WTC11 (cell line): ENCODE data around the gene CADM1. TPM values are rescaled to one million over a fixed set of nuclear protein-coding genes. Genes with fewer than 3 reads are reported as not detected.

Source experiments
- ATAC-seq: fragments of 200-7000 bp; cut with Tn5 transposase; 2 replicates; pipeline ENCODE4 v1.10.0; 2021; ENCODE audit warnings: mild to moderate bottlenecking, moderate library complexity
- CTCF ChIA-PET: fragments of 300-600 bp; sonication (Branson Sonifier 250); formaldehyde crosslinking; loops from one replicate; lab custom pipeline; 2021; ENCODE audit warnings: antibody characterized with exemption; lab: Charles Lee
- POLR2A ChIA-PET: fragments of 350-600 bp; sonication (Branson Sonifier 250); formaldehyde crosslinking; loops from one replicate; lab custom pipeline; 2021; ENCODE audit warnings: antibody characterized with exemption; lab: Charles Lee
- DNase-seq: peaks from one replicate; pipeline ENCODE4 v3.0.0; 2021; ENCODE audit warnings: low spot score
- H3K27ac Mint-ChIP-seq: 2 replicates; pipeline ENCODE4 v1.8.0; 2021; ENCODE audit warnings: mixed read lengths
- H3K27me3 Mint-ChIP-seq: 2 replicates; pipeline ENCODE4 v1.8.0; 2021; ENCODE audit warnings: low read depth, mild to moderate bottlenecking, moderate library complexity, mixed read lengths
- H3K36me3 Mint-ChIP-seq: 2 replicates; pipeline ENCODE4 v1.8.0; 2021; ENCODE audit warnings: mixed read lengths
- H3K4me1 Mint-ChIP-seq: 2 replicates; pipeline ENCODE4 v1.8.0; 2022; ENCODE audit warnings: mixed read lengths
- H3K4me3 Mint-ChIP-seq: 2 replicates; pipeline ENCODE4 v1.8.0; 2021; ENCODE audit warnings: mild to moderate bottlenecking, moderate library complexity, mixed read lengths
- H3K9me3 Mint-ChIP-seq: 2 replicates; pipeline ENCODE4 v1.8.0; 2021; ENCODE audit warnings: mixed read lengths
- AR ChIP-seq: fragments of 250-450 bp; sonication (Bioruptor Pico); IDR thresholded peaks from 2 replicates; pipeline ENCODE4 v1.9.0; 2021; ENCODE audit warnings: mild to moderate bottlenecking
- ARID4B ChIP-seq: sonication (generic); formaldehyde crosslinking; IDR thresholded peaks from 2 replicates; pipeline ENCODE4 v1.8.0; 2023; ENCODE audit warnings: missing genetic modification reagents, mild to moderate bottlenecking, borderline replicate concordance
- ATF6 ChIP-seq: sonication (generic); formaldehyde crosslinking; IDR thresholded peaks from 2 replicates; pipeline ENCODE4 v1.8.1; 2023; ENCODE audit warnings: mild to moderate bottlenecking, missing genetic modification reagents
- CREM ChIP-seq: sonication (generic); formaldehyde crosslinking; IDR thresholded peaks from 2 replicates; pipeline ENCODE4 v1.8.1; 2022; ENCODE audit warnings: mild to moderate bottlenecking, missing genetic modification reagents, moderate library complexity
- ELF4 ChIP-seq: sonication (generic); formaldehyde crosslinking; IDR thresholded peaks from 2 replicates; pipeline ENCODE4 v1.8.1; 2022; ENCODE audit warnings: low read depth, mild to moderate bottlenecking, moderate library complexity, missing genetic modification reagents
- EMX1 ChIP-seq: fragments of 250-450 bp; sonication (Bioruptor Pico); IDR thresholded peaks from 2 replicates; pipeline ENCODE4 v1.8.0; 2021; ENCODE audit warnings: mild to moderate bottlenecking
- FOXK1 ChIP-seq: sonication (generic); formaldehyde crosslinking; IDR thresholded peaks from 2 replicates; pipeline ENCODE4 v1.8.0; 2022; ENCODE audit warnings: mild to moderate bottlenecking, moderate library complexity, missing genetic modification reagents
- GTF2I ChIP-seq: fragments of 250-450 bp; sonication (Bioruptor Pico); conservative IDR thresholded peaks from 2 replicates; pipeline ENCODE4 v1.4.0; 2021; ENCODE audit warnings: mild to moderate bottlenecking
- HMGA2 ChIP-seq: fragments of 250-450 bp; sonication (Bioruptor Pico); IDR thresholded peaks from 2 replicates; pipeline ENCODE4 v1.4.0; 2021; ENCODE audit warnings: mild to moderate bottlenecking, moderate library complexity
- MYBL2 ChIP-seq: sonication (generic); formaldehyde crosslinking; IDR thresholded peaks from 2 replicates; pipeline ENCODE4 v1.8.1; 2023; ENCODE audit warnings: mild to moderate bottlenecking, moderate library complexity, missing genetic modification reagents
- NFE2L1 ChIP-seq: sonication (generic); formaldehyde crosslinking; IDR thresholded peaks from 2 replicates; pipeline ENCODE4 v1.8.1; 2023; ENCODE audit warnings: missing genetic modification reagents
- NR3C1 ChIP-seq: sonication (generic); formaldehyde crosslinking; conservative IDR thresholded peaks from 2 replicates; pipeline ENCODE4 v1.8.1; 2023; ENCODE audit warnings: low read depth, mild to moderate bottlenecking, missing genetic modification reagents
- RORB ChIP-seq: fragments of 250-450 bp; sonication (Bioruptor Pico); IDR thresholded peaks from 2 replicates; pipeline ENCODE4 v1.9.0; 2021; ENCODE audit warnings: mild to moderate bottlenecking
- SOX15 ChIP-seq: fragments of 250-450 bp; sonication (Bioruptor Pico); IDR thresholded peaks from 2 replicates; pipeline ENCODE4 v1.9.0; 2021; ENCODE audit warnings: mild to moderate bottlenecking
- STAT6 ChIP-seq: sonication (generic); formaldehyde crosslinking; conservative IDR thresholded peaks from 2 replicates; pipeline ENCODE4 v1.8.1; 2023; ENCODE audit warnings: mild to moderate bottlenecking, low read depth, missing genetic modification reagents, moderate library complexity
- ZBTB43 ChIP-seq: sonication (generic); formaldehyde crosslinking; IDR thresholded peaks from 2 replicates; pipeline ENCODE4 v1.8.1; 2023; ENCODE audit warnings: mild to moderate bottlenecking, missing genetic modification reagents
- ZNF416 ChIP-seq: fragments of 250-450 bp; sonication (Bioruptor Pico); IDR thresholded peaks from 2 replicates; pipeline ENCODE4 v1.9.0; 2021; ENCODE audit warnings: mild to moderate bottlenecking, inconsistent platforms
- total RNA-seq: library from RNA; stranded (reverse); gene quantifications from 3 replicates; pipeline ENCODE4 v1.2.3, GENCODE V29; 2021

Gene CADM1
- total RNA-seq, 1 experiment from 2014 or later, result 26.8 TPM

GRCh38 chr11:115193914-115194801 lies 310.1 kb downstream of the CADM1 start (continued):
- TF ChIP-seq ATF6, result no peak
- no peak for TF ChIP-seq ZBTB43 (CRISPR knock-in tag)
- no peak for TF ChIP-seq CREM
- no peak for TF ChIP-seq NFE2L1
- no peak for TF ChIP-seq ARID4B (CRISPR knock-in tag)

GRCh38 chr11:115191761-115192160 lies 312.5 kb downstream of the CADM1 start:
- ATAC-seq (no peak), DNase-seq (no peak)
- Mint-ChIP-seq H3K36me3 (no peaks in the 10 kb centered on the region), H3K4me1 (peaks cover 21% of the 10 kb centered on the region), H3K4me3 (no peak overlapping the region), H3K27me3 (peaks cover 11% of the 10 kb centered on the region), H3K27ac (no peak overlapping the region), H3K9me3 (no peaks in the 10 kb centered on the region)
- CTCF ChIA-PET, result interaction anchor here (0.6 to 0.8 kb wide), 3 partner anchors 9 to 25 kb away, joined by 3 read pairs; no protein-coding TSS in a partner anchor
- POLR2A ChIA-PET, result interaction anchor here (1.5 kb wide), 1 partner anchor 11 kb away, joined by 3 read pairs; no protein-coding TSS in a partner anchor
- TF ChIP-seq ZNF416 (CRISPR knock-in tag) (no peak), FOXK1 (CRISPR knock-in tag) (no peak), AR (CRISPR knock-in tag) (no peak), HMGA2 (CRISPR knock-in tag) (no peak), STAT6 (CRISPR knock-in tag) (no peak), RORB (CRISPR knock-in tag) (no peak), ARID4B (CRISPR knock-in tag) (no peak), ELF4 (CRISPR knock-in tag) (no peak), MYBL2 (CRISPR knock-in tag) (no peak), SOX15 (no peak), GTF2I (no peak), NR3C1 (CRISPR knock-in tag) (no peak), EMX1 (CRISPR knock-in tag) (no peak)
